Measurements from ENCODE around the gene TPH2. TPM values are rescaled to one million over a fixed set of nuclear protein-coding genes. Genes with fewer than 3 reads are reported as not detected.

The TPH2 gene
- total RNA-seq: not detected

DNA sequence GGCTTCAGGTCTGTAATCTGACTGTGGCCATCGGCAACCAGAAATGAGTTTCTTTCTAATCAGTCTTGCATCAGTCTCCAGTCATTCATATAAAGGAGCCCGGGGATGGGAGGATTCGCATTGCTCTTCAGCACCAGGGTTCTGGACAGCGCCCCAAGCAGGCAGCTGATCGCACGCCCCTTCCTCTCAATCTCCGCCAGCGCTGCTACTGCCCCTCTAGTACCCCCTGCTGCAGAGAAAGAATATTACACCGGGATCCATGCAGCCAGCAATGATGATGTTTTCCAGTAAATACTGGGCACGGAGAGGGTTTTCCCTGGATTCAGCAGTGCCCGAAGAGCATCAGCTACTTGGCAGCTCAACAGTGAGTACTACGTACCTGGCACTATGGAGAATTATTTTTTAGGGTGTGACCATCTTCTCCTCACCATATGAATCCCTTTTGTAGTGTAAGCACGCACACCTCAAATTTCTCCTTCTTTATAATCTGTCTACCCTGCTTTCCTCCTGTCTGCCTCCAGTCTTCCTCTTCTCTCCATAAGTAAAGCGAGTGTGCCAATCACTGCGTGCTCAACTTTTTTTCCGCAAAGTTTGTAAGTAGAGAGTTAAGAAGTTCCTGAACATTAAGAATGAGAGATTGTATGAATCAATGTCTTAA lies at the start of gene TPH2:
TPH2 (plus strand) TSS at position 118 of the 658 bp plus-strand sequence; CDS start at position 260, 142 bp downstream.
- TF ChIP-seq, protein P1, sequence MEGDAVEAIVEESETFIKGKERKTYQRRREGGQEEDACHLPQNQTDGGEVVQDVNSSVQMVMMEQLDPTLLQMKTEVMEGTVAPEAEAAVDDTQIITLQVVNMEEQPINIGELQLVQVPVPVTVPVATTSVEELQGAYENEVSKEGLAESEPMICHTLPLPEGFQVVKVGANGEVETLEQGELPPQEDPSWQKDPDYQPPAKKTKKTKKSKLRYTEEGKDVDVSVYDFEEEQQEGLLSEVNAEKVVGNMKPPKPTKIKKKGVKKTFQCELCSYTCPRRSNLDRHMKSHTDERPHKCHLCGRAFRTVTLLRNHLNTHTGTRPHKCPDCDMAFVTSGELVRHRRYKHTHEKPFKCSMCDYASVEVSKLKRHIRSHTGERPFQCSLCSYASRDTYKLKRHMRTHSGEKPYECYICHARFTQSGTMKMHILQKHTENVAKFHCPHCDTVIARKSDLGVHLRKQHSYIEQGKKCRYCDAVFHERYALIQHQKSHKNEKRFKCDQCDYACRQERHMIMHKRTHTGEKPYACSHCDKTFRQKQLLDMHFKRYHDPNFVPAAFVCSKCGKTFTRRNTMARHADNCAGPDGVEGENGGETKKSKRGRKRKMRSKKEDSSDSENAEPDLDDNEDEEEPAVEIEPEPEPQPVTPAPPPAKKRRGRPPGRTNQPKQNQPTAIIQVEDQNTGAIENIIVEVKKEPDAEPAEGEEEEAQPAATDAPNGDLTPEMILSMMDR (IDR thresholded peaks at IDR 0.05): no peak
- DNase-seq (ENCODE audit: low spot score) (no peak), ATAC-seq (ENCODE audit: low FRiP score) (no peak)

DNA sequence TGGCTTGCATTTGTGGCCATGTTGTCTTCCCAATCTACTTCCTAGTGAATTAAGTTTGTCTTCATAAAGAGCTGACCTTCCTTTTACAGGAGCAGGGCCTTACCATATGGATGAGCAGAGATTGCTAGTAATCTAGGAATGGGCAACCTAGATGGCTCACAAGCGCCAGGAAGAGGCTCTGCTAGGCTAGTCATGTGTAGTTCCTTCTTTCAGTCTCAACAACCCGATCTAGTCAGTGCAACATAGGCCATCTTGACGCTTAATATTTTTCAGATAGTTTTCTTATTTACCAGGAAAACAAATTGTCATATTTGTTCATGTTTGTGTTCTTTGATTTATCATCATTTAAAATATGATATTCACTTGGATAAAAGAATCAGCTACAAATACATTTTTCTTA lies 48.2 kb upstream of the TPH2 start:
- TF ChIP-seq, protein P1 (IDR thresholded peaks at IDR 0.05): no peak

DNA sequence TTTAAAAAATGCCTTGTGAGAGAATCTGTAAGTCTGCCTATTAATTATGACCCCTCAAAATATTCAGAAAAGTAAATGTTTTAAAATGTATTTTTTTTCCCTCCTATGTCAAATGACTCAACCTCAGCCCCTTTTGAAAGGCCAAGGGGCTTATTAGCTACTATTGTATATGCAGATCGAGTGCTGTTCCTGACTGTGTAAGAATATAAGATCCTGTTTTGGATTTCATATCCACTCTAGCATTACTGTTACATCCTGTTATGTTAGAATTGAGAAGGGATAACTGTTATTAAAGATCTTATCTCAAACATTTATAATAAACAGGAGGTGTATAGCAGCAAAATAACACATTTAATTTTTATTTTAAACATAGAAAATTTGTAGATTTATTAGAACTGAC lies 46.6 kb upstream of the TPH2 start:
- TF ChIP-seq, protein P1 (IDR thresholded peaks at IDR 0.05): no peak
- DNase-seq (ENCODE audit: low spot score) (no peak), ATAC-seq (ENCODE audit: low FRiP score) (no peak)

More for the DNA sequence above, 48.2 kb upstream of the TPH2 start:
- no peak for ATAC-seq (ENCODE audit: low FRiP score)
- no peak for DNase-seq (ENCODE audit: low spot score)

DNA sequence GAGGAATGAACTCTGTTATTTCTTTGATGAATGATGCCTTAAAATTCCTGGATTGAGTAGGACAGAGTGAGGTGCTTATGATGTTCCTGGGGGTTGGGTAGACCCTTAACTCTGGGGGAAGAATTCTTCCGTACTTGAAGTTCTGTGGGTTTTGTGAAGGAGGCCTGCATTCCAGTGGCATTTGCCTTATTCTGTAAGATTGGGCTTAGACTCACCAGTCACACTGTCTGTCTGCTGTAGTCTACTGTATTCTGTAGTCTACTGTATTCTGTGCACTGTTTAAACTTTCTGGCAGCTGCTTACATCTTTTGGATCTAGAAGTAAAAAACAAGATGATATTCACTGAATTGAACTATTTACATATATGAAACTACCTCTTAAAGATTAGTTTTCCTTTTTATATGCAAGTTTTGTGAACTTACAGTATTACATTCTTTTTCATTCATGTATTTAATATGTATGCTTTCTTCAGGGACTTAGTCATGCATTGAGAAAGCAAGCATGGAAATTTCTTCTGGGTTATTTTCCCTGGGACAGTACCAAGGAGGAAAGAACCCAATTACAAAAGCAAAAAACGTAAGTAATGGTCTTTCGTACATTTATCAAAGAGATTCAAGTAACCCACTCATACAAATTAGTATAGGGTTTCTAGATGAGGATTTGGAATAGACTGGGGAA lies 42.3 kb upstream of the TPH2 start:
- TF ChIP-seq, protein P1 (IDR thresholded peaks at IDR 0.05): no peak
- ATAC-seq (ENCODE audit: low FRiP score): no peak
- DNase-seq (ENCODE audit: low spot score): no peak

DNA sequence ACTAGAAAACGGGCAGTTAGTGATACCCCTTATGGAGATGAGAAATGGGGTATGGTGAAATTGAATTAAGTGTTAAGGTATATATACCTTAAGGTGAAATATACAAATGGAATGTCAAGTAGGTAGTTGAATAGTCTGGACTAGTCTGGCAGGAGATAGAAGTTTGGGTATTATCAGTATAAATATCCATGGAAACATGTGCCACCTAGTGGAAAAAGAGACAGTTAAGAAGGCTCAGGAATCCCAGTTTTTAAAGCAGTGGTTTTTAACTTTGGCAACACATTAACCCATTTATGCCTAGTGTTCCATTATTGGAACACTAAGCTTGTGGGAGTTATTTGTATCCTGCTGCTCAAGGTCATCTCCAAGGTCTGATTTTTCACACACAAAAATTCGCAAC lies 38.6 kb upstream of the TPH2 start:
- TF ChIP-seq, protein P1 (IDR thresholded peaks at IDR 0.05): no peak
- ATAC-seq (ENCODE audit: low FRiP score): no peak
- DNase-seq (ENCODE audit: low spot score): no peak

DNA sequence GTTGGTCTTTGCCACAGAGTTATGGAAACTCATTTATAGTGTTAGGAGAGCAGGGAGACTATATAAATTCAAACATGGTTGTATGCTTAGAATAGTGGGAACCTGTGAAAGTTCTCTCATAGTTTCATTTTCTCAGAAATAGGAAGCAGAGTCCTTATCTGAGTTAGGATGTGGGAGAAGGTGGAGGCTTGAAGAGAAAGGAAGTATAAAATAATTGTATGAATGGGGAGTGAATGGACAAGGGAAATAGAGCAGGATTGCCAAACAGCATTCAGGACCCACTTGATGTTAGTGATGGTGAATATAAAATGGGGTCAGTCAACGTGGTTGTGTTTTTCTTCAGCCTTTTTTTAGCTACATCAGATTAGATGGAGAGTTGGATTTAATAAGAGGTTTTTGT lies 34.0 kb upstream of the TPH2 start:
- ATAC-seq (ENCODE audit: low FRiP score) (no peak), DNase-seq (ENCODE audit: low spot score) (no peak)
- TF ChIP-seq, protein P1 (IDR thresholded peaks at IDR 0.05): no peak

DNA sequence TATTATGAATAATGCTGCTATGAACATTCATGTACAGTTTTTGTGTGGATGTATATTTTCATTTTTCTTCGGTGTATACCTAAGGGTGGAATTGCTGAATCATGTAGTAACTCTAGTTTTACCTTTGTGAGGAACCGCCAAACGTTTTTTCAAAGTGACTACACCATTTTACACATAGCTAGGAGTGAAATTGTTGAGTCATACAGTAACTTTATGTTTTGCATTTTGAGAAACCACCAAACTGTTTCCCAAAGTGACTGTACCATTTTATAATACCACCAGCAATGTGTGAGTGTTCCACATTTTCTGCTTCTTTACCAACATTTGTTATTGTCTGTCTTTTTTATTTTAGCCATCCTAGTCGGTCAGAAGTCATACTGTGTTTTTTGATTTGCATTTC lies 3.1 kb upstream of the TPH2 start:
- DNase-seq (ENCODE audit: low spot score) (no peak), ATAC-seq (ENCODE audit: low FRiP score) (no peak)
- TF ChIP-seq, protein P1 (IDR thresholded peaks at IDR 0.05): no peak
